ENCODE data around the gene PABPN1.
A peak's percentile ranks its signal among the peaks of the same experiment; 100 is the strongest.

Gene PABPN1

DNA sequence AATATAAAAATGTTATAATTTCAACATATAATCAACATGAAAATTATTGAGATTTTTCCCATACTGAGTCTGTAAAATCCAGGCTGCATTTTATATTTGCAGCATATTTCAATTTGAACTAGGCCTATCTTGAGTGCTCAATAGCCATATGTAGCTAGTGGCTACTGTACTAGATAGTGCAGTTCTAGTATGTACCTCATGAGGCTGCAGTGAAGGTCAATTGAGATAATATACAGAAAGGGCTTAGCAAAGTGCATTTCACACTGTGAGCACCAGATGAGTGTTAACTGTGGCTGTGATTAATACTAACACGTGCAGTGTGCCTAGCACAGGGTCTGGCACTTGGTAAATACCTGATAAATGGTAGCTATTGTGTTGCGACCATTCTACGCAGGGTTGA, 36.8 kb downstream of the PABPN1 start:
- no peak for DNase-seq (ENCODE audit: low read depth, low spot score)

DNA sequence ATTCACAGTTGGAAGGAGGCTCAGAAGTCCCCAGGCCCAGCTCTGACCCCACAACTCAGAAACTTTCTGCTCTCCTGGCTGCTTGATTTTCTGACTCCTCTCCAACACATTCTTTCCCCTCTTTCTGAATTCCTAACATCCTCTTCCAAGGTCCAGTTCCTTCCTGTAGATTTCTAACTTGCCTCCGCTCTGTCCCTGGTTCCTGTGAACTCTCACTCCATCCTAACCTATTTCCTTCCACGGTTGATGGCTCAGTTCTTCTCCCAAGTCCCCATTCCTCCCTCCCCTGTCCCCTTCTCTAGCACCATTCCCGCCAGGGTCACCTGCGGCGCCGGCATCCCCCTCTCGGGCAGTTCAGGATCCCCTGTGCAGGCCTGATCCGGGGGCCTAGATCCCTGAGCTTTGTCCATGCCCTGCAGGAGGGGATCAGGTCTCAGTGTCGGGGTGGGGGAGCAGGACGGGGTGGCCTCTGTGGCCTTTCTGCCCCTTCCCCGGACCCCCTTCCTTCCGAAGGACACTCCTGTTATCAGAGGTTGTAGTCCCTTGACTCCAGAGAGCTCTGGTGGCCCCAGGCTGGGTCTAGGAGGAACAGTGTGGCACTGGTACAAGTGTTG, 37.4 kb downstream of the PABPN1 start:
- DNase-seq (ENCODE audit: low read depth, low spot score): no peak

DNA sequence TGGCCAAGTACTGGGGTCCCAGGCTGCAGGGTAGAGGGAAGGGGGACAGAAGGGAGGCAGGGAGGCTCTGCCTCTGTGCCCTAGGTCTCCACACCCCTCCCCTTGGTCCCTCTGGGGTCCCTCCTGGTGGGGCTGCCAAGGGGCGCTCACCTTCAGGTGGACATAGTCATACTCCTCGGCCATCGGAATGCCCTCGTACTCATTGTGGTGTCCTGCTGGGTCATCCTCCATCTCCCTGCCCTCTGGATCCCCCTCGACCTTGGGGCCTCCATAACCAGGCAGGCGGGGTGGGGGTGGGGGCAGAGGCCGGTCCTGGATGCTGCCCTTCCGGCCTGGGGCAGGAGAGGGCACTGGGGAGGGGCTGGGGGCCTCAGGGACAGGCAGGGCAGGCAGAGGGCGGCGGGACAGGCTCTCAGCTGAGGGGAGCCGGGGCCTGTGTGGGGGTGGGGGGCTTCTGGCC, 37.9 kb downstream of the PABPN1 start:
- DNase-seq (ENCODE audit: low read depth, low spot score): no peak

DNA sequence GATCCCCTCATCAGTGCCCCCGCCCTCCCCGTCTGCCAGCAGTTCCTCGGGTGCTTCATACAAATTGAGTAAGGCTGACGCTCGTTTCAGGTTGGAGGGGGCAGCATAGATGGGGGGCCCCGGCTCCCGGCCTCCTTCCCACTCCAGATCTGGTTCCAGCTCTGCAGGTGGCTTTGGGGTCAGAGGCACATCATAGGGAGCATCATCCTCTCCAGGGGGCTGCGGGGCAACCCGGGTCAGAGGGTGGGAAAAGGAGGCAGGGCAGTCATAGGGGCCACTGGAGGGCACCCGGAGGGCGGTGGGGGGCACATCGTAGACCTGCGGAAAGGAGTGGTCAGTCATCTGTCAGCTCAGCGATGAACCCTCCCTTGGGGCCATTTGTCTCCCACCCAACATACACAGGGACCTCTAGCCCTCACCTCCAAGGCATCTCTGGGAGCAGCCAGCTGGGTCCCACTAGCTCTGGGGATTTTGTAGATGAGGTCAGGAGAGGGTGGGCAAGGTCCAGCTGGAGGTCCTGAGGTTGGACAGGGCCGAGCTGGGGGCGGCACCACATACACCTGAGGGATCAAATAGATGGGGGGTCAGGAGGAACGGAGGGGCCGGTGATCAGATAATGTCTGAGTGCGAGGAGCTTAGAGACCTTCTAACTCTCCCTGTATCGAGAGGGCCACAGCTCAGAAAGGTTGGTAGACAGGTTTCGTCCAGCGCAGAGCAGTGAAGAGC, 38.6 kb downstream of the PABPN1 start:
- no peak for DNase-seq (ENCODE audit: low read depth, low spot score)

DNA sequence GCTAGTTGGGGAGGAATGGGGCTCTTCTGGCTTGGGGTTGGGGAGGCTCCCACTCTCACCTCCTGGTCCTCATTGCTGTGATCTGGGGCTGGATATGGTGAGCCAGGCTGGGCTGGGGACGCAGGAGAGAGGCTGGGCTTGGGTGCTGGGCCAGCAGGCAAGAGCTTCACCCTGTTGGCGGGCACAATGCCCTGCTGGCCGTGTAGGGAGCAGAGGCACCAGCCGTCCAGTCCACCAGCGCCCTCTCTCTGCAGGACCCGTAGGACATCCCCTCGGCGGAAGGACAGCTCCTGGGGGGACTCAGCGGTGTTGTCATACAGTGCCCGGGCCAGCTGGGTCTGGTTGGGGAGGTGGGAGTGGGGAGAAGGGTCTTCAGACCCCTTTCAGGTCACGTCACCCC, 39.2 kb downstream of the PABPN1 start:
- peak; percentile 22 for DNase-seq (ENCODE audit: low read depth, low spot score)

DNA sequence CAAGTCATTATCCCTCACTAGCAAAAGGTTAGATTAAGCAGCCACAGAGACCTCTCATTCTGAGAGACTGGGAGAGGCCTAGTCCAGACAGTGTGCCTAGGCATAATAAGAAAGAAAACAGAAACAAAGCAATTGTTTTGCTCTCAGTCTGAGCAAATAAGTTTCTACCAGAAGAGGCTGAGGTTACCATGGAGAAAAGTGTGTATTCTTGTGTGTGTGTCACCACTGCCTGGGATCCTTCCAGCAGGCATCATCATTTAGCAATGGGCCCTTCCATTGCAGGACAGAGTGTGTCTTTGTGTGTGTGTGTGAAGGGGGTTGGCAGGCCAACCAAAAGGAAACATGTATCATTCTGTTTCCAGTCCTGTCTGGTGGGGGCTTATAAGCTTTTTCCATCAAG, 40.1 kb downstream of the PABPN1 start:
- DNase-seq (ENCODE audit: low read depth, low spot score): no peak

DNA sequence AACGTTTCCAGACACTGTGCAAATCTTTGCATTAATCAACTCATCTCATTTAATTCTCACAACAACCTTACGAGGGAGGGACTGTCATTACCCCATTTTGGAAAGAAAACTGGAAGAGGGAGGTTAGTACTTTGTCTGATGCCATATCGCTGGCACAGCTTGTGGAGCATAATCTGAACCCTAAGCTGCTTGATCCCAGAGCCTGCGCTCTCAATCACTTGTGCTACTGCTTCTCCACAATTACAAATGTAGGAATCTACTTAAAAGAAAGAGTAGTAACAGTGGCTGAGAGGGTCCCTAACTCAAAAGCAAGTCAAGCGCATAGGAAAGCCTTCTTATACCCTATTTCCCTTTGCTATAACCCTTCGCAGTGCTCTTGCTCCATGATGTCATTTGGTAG, 40.5 kb downstream of the PABPN1 start:
- no peak for DNase-seq (ENCODE audit: low read depth, low spot score)

DNA sequence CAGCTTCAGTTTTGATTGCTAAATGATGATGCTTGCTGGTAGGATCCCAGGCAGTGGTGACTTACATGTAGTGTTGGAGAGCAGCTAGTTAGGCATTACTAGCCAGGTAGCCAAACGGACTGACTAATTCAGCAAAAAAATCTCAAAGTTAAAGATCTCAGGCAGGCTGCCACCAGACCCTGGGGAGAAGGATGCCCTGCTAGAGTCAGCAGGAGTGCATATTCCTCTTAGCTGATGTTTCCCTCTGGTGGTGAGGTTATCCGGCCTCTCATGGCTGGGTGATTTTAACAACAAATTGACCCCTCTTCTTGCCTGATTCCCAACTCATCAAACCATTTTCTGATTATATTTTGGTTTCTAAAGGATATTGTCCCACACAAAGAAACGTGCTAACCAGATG, 40.9 kb downstream of the PABPN1 start:
- DNase-seq (ENCODE audit: low read depth, low spot score): no peak

DNA sequence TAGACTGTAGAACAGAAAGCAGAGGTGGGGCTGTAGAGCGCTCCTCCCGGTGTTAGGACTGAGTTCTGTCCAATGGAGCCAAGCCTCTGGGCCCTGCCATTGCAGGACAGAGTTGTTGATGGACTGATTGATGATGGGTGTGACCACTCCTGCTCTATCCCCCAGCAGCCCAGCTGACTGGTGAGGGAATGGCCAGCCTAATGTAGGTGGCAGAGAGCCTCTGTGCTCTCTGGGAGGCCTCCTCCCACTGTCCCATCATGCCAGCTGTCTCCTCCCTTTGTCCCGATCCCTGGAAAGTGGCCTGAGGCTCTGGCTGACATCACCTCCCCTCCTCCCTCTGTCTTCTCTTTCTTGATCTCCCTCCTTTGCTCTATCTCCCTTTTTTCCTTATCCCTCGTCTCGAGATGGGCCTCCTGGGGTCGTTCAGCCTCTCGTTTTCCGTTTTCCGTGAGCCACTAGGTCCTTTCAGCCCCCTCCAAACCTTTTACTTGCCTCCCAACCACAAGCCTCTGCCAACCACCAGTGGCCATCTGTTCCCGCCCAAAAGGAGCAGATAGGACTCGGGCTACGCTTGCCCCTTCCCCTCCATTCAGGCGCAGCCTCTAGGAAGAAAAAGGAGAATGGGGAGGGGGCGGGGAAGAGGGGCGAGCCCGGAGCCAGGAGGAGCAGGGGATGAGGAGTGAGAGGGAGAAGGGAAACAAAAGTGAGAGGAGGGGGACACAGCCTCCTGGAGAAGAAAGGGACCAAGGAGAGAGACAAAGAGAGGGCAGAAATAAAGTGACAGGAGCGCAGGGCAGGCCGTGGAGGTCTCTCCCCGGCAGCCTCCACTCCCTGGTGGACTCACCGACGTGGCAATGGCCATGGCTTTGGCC, 43.1 kb downstream of the PABPN1 start:
- peak; percentile 89 for DNase-seq (ENCODE audit: low read depth, low spot score)

DNA sequence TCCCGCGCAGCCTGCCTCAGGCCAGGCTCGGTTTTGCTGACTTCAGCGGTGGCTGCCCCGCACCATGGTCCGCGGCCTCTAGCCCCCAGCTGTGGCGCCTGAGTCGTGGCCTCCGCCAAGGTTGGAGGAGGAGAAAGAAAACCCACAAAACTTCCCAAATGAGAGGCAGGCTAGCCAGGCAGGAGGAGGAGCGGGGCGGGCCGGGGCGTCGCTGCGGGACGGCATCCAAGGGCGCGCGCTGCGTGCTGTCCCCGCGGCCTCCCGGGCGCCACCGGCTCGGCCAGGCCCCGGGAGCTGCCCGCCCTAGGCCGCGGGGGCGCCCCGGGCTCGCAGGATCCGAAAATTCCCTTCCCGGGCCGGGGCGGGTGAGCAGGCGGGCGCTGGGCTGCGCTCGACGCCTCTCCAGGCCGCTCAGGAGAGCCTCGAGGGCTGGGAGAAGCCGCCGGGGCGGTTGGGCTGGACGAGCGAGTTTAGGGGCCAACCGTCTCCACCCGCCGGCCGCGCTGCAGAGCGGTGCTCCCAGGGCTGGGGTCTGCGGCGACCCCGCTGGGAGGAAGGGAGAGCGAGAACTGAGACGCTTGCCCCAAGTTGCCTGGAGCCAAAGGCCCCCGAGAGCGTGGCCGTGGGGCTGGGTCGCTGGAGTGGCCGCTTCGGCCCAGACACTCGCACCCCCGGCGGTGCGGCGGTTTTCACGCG, 43.9 kb downstream of the PABPN1 start, which contains the start of gene EFS:
TSS of gene EFS (minus strand) at position 137 of the 696 bp plus-strand sequence. CDS start 147 bp downstream, outside the sequence.
- peak; percentile 80 for DNase-seq (ENCODE audit: low read depth, low spot score)

DNA sequence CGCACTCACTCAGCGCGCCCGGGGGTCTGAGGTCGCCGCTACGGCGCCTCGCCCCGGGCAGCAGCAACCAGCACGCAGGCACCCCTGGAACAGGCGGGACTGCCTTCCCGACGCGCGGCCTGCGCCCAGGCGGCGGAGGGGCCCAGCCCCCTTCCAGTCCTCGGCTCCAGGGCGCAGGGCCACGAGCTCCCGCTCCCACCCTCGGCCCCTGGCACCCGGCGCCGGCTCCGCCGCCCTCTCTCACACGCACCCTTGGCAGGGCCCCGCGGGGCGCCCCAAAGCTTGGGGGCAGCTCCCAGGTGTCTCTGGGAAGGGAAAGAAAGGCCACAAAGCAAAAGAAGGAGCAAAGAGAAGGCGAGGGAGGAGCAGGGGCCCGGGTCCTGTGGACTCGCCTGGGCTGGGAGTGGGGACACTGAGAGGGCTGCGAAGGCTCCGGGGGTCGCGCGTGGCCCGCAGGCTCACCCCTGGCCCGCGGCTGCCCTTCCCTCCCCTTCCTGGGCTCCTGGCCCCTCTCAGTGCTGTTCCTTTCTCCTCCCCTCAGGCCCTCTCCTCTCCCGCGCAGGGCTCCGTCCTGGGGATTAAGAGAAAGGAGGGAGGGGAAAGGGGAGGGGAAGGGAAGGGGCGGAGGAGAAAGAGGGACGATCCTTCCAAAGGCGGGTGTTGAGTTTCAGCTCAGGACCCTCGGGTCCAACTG, 44.6 kb downstream of the PABPN1 start:
- peak; percentile 85 for DNase-seq (ENCODE audit: low read depth, low spot score)

DNA sequence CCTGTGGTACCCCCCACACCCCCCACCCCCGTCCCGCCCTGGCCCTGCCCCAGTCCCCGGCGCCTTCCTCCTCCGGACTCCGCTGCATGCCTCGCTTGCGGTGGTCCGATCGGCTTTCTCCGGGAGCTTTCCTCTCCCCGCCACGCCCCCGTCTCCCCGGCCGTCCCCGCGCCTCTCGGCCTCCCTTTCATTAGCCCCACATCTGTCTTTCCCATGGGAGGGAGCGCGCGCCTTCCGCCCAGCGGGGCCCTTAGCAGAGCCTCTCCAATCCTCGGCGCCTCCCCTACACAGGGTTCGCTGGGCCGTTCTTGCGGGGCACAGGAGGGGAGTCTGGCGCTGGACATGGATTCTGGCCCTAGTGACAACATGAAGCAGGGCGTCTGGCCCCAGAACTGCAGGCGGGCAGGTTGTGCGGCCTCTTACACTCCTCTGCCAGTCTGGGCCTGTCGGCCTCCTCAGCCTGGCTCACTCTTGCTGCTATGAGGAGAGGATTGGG, 45.2 kb downstream of the PABPN1 start:
- DNase-seq (ENCODE audit: low read depth, low spot score): peak; percentile 74

DNA sequence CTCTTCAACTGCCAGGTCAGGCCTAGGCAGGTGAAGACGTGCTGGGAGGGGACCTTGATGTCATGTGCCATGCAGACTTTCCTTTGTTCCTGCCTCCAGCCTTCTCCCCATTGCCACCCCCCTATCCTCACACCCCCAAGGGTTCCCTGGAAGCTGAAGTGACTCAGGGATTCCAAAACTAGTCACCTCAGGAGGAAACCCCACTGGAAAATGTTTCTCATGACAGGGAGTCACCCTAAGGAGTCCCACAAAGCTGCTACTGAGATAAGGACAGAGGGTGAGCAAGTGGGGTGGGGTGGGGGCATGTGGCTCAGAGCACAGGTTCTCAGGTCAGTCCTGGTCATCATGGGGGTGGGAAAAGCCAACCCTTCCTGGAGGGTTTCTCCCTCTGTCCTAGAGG, 49.0 kb downstream of the PABPN1 start:
- DNase-seq (ENCODE audit: low read depth, low spot score): no peak

DNA sequence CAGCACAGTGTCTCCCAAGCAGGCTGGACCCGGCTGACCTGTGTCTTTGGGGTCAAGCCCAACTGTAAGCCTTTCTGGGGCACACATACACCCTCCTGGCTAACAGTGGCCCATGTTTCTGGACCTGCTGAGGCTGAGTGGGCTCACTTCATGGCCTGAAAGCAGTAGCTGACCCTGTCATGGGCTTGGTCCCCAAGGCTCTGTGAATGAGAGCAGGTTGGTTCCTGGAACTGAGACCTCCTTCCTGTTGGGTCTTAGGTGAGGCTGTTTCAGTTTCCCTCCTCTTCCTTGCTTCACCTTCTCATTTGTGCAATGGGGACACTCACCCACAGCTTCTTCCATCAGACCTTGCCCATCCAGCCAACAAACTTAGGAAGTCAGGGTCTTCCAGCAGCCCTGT, 50.6 kb downstream of the PABPN1 start:
- no peak for DNase-seq (ENCODE audit: low read depth, low spot score)

DNA sequence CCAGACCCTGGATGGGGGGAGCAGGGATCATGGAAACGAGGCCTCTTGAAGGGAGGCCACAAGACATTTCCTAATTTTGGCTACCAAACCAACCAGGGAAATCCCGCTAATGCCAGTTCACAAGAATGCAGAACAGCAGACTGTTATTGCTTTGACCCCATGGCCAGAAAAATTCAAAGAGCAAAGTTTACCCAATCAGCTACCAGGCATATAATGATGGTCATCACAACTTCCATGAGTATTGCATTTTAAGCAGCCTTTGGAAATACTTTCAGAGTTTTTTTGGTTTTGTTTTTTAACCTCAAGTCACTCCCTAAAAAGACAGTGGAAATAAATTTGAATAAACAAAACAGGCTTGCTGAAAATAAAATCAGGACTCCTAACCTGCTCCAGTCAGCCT, 51.3 kb downstream of the PABPN1 start, which contains the start of gene IL25:
TSS of gene IL25 (plus strand) at position 301 of the 400 bp plus-strand sequence.
- no peak for DNase-seq (ENCODE audit: low read depth, low spot score)

DNA sequence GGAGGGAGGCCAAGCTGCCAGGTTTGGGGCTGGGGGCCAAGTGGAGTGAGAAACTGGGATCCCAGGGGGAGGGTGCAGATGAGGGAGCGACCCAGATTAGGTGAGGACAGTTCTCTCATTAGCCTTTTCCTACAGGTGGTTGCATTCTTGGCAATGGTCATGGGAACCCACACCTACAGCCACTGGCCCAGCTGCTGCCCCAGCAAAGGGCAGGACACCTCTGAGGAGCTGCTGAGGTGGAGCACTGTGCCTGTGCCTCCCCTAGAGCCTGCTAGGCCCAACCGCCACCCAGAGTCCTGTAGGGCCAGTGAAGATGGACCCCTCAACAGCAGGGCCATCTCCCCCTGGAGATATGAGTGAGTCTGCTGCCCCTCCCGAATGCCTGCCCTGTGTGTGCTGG, 51.8 kb downstream of the PABPN1 start:
- DNase-seq (ENCODE audit: low read depth, low spot score): no peak

Data from ELF-1 (cell line).